ENCODE data around the gene NCK2. TPM values are rescaled to one million over a fixed set of nuclear protein-coding genes. Genes with fewer than 3 reads are reported as not detected.

NCK2 gene
- polyA plus RNA-seq, 4 donors, result 65.2 to 71.4 (median 68.9) TPM

DNA sequence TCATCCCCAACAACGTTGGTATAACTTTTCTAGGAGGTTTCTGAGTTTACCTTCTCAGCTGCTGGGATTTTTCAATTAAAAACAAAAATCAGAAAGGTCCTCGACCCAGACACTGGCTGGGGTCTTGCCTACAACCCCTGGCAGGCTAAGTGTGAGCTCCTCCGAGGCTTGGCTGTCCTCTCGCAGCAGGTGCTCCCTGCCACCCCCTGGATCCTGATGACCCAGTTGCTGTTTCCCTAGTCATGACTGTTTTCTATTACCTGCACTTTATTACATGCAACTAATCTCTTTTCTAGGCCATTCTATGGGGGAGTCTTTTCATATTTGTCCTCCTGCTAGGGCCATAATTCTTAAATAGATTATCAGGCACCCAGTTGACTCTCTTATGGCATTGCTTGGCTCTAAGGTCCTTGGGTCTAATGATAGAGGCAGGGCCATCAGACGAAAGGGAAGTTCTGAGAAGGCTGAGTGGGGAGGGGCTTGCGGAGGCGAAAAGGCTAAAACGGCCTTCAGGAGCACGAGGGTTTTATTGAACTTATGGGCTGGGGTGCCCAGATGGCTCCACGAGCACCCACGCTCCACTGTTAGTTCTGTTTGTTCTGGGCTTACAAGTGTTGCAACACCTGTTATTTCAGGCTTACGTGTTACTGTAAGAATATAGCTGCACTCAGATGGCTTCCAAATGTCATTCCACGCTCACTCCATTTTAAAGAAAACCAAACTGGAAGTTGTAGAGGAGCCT lies 166.0 kb downstream of the NCK2 start:
- no peak for DNase-seq (ENCODE audit: low read depth in 4 of 4, low spot score in 3 of 4)

DNA sequence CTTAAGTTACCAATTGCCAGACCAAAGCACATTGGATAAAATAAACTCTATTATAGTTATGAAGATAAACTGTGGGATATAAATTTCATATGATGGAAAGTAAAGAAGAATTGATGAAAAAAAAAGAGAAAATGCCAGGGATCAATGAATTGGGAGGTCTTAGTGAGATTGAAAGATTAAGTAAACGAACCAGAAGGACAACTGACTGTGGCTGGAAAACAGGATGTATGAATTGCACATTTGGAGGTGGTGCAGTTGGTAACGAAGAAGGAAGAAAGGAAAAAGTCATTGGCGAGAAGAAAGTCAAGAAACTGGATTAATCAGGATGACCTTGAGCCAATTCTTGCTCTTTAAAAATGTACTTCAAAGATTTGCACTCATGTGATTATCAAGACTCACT lies 166.7 kb downstream of the NCK2 start:
- DNase-seq (ENCODE audit: low read depth in 4 of 4, low spot score in 3 of 4), result no peak

- no peak for DNase-seq (ENCODE audit: low read depth in 4 of 4, low spot score in 3 of 4)
Observed at GRCh38 chr2:105912081-105912480, 167.4 kb downstream of the NCK2 start.

- DNase-seq (ENCODE audit: low read depth in 4 of 4, low spot score in 3 of 4), result no peak
Observed at GRCh38 chr2:105915005-105915558, 170.4 kb downstream of the NCK2 start.

DNA sequence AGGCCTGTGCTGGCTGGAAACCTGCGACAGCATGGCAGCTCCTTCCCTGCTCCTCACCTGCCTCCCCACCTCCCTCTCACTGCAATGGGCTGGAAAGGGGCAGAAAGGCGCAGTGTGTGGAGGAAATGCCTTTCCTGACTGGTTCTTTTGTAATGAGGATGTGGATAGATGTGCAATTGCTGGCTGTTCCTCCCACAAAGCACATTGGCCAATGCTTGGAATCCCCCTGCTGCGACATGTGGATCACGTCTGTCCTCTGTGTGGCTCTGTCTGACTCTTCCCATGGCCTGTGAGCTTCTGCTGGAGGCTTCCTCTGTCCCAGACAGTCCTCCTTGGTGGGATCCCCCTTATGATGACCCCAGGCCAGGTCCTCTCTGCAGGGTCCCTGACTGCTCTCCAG lies 172.5 kb downstream of the NCK2 start:
- DNase-seq (ENCODE audit: low read depth in 4 of 4, low spot score in 3 of 4), result no peak

DNA sequence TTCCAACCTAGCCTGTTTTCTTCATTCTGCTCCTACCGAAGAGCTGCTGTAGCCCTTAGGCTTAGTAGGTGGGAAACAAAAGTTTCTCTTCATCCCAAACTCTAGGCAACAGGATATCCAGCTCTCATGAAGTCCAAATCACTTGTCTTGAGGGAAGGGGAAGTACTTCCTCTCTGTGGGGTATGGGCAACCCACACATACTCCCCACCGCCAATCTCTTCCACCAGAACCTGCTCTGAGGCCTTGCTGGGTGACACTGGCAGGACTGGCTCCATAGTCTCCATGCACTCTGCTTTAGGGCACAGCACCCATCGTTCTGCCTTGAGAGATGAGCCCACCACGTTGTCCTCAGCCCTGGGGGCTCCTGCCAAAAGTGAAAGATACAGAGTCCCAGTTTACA lies 173.0 kb downstream of the NCK2 start:
- no peak for DNase-seq (ENCODE audit: low read depth in 4 of 4, low spot score in 3 of 4)

DNA sequence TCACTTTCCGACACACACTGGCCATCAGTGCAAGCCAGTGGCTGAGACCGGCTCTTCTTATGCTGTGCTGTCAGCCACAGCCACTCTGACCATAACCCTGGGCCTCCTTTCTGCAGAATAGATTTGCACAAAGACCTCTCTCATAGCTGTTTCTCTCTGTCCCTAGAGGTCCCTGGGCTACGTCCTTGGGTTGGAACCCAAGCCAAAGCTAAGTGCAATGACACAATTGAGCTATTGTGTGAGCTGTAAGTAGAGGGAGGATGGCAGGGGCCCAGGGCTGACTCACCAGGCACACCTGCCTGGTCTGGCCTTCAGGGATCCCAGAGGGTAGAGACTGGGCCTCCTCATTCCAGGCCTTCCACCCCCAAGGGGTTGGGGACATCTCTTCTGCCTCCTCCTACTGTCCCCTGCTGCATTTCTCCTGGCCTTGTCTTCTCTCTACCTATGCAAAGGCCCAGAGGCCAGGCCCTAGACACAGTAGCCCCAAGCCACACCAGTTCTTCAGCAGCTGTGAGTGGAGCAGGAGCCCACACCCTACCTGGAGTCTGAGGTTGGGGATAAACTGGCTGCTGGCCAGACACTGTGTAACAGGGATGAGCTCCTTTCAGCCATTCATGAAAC lies 174.6 kb downstream of the NCK2 start:
- DNase-seq (ENCODE audit: low read depth in 4 of 4, low spot score in 3 of 4), result no peak

GRCh38 chr2:105919826-105920225 lies 175.1 kb downstream of the NCK2 start:
- DNase-seq (ENCODE audit: low read depth in 4 of 4, low spot score in 3 of 4), result no peak

- no peak for DNase-seq (ENCODE audit: low read depth in 4 of 4, low spot score in 3 of 4)
Observed at GRCh38 chr2:105924271-105924670, 179.6 kb downstream of the NCK2 start.

- DNase-seq (ENCODE audit: low read depth in 4 of 4, low spot score in 3 of 4), result no peak
Observed at GRCh38 chr2:105924932-105925331, 180.2 kb downstream of the NCK2 start.

DNA sequence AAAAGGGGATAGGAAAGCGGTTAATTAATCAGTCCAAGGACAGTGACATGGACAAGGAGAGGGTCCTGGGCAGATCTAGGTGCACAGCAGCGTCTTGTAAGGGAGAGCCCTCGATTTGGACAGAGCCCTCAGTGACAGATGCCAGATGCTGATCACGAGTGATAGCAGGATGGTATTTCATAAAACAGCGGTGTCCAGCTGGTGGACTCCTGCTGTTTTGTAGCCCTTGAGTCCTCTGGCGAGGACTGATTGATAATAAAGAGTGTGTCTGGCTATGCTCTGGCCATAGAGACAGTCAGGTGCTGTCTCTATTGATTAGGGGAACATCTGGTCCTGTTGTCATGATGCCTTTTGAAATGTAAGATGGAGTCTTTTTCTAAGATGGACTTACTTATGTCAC lies 180.7 kb downstream of the NCK2 start:
- DNase-seq (ENCODE audit: low read depth in 4 of 4, low spot score in 3 of 4), result no peak

- DNase-seq (ENCODE audit: low read depth in 4 of 4, low spot score in 3 of 4), result no peak
Observed at GRCh38 chr2:105926960-105927678, 182.4 kb downstream of the NCK2 start.

DNA sequence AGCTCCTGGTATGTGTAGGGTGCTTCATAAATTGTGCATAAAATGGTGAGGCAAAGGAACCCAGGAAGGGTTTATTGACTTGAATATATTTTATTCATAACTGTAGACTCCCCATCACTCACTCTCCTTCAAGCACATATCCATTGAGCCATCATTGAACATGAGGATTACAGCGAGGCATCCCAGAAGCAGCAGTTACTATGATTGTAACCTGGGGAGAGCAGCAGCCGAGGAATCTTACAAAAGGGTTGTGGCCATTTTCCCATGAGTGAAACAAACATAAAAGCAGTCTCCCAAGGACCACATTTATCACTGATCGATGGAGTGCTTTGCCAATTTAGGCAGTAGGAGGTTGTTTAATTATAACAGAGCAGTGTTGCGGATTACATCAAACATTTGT lies 183.4 kb downstream of the NCK2 start:
- DNase-seq (ENCODE audit: low read depth in 4 of 4, low spot score in 3 of 4), result no peak

DNA sequence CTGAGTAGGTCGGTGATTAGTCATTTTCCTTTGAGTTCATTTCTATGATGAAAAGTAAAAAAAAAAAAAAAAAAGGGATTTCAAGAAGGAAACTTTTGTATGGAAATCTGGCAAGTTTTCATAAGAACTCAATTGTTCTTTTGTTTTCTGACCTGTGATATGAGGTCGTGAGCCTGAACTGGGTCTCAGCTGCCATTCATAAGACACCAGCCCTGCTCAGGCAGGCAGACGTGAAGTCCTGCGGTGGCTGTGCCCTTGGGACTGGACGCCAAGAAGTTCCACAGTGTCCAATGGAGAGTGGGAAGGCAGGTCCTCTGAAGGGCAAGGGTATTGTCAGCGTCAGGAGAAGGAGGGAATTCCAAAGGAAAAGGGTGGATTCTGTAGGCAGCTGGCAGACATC lies 183.9 kb downstream of the NCK2 start:
- no peak for DNase-seq (ENCODE audit: low read depth in 4 of 4, low spot score in 3 of 4)

DNA sequence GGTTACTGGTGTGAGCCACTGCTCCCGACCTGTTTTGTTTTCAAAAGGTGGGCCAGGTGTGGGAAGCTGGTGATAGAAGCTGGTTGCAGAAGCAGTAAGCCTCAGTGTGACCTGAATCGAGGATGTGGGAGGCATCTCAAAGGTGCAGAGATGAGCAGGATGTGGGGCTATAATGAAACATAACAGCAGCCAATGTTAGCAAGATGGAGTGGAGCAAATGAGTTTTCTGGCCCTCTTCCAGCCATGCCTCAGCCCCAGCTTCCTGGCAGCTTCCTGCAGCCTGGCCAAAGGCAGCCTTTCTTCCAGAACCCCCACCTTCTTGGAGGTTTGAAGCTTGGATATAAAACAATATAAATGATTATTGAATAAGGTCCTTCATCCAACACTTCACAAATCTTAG lies 184.8 kb downstream of the NCK2 start:
- DNase-seq (ENCODE audit: low read depth in 4 of 4, low spot score in 3 of 4), result no peak

- no peak for DNase-seq (ENCODE audit: low read depth in 4 of 4, low spot score in 3 of 4)
Observed at GRCh38 chr2:105932582-105932981, 187.9 kb downstream of the NCK2 start.

- no peak for DNase-seq (ENCODE audit: low read depth in 4 of 4, low spot score in 3 of 4)
Observed at GRCh38 chr2:105933906-105934305, 189.2 kb downstream of the NCK2 start.

DNA sequence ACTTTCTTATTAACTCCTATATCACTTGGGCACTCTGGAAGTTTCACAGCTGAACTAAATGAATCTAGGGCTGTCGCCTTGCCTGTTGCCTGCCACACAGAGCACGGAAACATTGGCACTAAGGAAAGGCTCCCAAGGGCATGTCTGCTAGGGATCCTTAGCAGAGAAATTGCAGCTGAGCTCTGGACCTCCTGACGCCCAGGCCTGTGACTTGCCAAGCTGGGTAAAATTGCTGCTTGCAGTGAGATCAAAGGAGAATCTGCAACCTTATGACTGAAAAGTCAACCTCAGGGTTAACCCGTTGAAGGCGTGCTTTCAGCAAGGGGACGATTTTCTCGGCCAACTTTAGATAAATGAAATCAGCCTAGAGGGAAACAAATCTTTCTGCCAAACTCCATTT lies 189.8 kb downstream of the NCK2 start:
- DNase-seq (ENCODE audit: low read depth in 4 of 4, low spot score in 3 of 4), result no peak

DNA sequence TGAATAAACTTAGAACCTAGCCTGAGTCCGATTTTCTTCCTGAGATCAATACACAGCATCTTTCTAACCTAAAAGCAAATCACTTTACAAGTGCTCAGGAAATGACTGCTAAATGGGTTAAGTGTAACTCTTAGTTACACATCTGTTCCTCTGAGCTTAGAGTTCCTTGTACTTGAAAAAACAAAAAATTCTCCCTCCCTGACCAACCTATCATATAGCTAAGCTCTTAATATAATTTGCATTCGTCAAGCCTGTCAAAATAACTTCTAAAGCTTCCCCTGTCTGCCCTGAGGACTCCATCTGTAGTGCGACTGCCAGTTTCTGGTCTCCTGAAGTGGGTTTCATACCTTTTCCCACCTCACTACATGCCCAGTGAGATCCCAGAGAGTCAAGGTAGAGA lies 190.4 kb downstream of the NCK2 start:
- no peak for DNase-seq (ENCODE audit: low read depth in 4 of 4, low spot score in 3 of 4)

DNA sequence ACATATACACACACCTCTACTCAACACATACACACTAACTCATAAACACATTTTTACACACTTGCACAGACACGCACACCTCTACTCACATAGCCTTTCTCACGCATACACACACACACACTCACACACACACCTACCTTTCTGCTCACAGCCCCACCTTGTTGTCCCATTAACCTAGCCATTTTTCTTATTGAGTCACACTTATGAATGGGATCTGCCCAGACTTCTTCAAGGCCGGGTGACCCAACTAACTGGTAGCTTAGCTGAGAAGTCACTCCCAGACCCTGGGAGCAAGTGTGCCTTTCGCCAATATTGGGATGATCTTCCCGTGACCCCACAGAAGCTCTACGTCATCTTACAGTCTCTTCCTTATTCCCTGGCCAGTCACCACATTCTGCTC lies 192.2 kb downstream of the NCK2 start:
- DNase-seq (ENCODE audit: low read depth in 4 of 4, low spot score in 3 of 4), result no peak

DNA sequence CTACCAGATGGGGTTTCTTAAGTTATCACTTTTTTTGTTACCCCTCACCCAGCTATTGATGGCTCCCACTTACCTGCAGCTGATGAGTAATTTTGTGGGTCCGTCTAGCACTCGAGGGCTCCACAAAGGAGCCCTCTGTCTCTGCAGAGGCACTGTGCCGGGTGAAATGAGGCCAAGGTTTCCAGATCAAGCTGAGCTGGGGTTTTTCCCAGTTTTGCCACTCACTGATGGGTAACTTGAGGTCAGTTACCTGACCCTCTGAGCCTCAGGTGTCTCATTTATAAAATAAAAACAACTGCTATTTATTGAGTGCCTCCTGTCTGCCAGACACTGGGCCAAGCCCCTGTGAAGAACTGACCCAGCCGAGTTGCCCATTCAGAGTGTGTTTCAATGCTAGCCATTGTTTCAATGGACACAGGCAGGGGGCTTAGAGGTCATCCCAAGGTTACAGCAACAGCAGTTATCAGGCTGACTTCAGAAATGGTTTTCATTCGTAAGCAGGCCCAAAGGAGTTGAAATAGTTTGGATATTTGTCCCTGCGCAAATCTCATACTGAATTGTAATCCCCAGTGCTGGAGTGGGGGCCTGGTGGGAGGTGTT lies 192.9 kb downstream of the NCK2 start:
- no peak for DNase-seq (ENCODE audit: low read depth in 4 of 4, low spot score in 3 of 4)

All from right renal pelvis (tissue), 4 donors.